Activated CD4-positive, alpha-beta T cell treated with anti-CD3 and anti-CD28 coated beads for 36 hours (primary cell): ENCODE results near the gene DDC. TPM values are rescaled to one million over a fixed set of nuclear protein-coding genes. Genes with fewer than 3 reads are reported as not detected.

Experiments used
- ATAC-seq: fragments of 200-7000 bp; cut with Tn5 transposase; one replicate; pipeline ENCODE4 v1.10.0; 2021; ENCODE audit warnings: mild to moderate bottlenecking, moderate library complexity
- CTCF ChIA-PET: fragments of 350-600 bp; sonication (Branson Sonifier 250); formaldehyde crosslinking; loops from one replicate; lab custom pipeline; 2021; ENCODE audit warnings: antibody characterized with exemption; lab: Charles Lee
- POLR2A ChIA-PET: fragments of 350-600 bp; sonication (Branson Sonifier 250); formaldehyde crosslinking; loops from one replicate; lab custom pipeline; 2021; ENCODE audit warnings: antibody characterized with exemption, inconsistent platforms; lab: Charles Lee
- DNase-seq: peaks from one replicate; pipeline ENCODE4 v3.0.0-alpha.2; 2020
- H3K27ac Mint-ChIP-seq: one replicate; pipeline ENCODE4 v1.8.0; 2021; ENCODE audit warnings: mixed read lengths
- H3K27me3 Mint-ChIP-seq: one replicate; pipeline ENCODE4 v1.8.0; 2021; ENCODE audit warnings: mixed read lengths
- H3K36me3 Mint-ChIP-seq: one replicate; pipeline ENCODE4 v1.8.0; 2021; ENCODE audit warnings: low read depth, mixed read lengths
- H3K4me1 Mint-ChIP-seq: one replicate; pipeline ENCODE4 v1.8.0; 2021; ENCODE audit warnings: mixed read lengths
- H3K4me3 Mint-ChIP-seq: one replicate; pipeline ENCODE4 v1.8.0; 2021; ENCODE audit warnings: mild to moderate bottlenecking, moderate library complexity, mixed read lengths
- H3K9me3 Mint-ChIP-seq: one replicate; pipeline ENCODE4 v1.8.0; 2021; ENCODE audit warnings: low read depth, mixed read lengths
- intact Hi-C, 2 experiments: fragments of 100-400 bp; cut with DNase I in 1 of 2; cut with micrococcal nuclease in 1 of 2; formaldehyde crosslinking; loops; one replicate each; pipeline versions ENCODE4 v1.14.2 to v1.15.1; 2022 to 2024; cut with DNase I, micrococcal nuclease
- total RNA-seq, 2 experiments: library from RNA; stranded (reverse); gene quantifications; one replicate each; pipeline ENCODE4 v1.2.3, GENCODE V29; 2021

DDC gene
- total RNA-seq, 2 experiments from 2014 or later: 0.28 to 0.53 TPM

GRCh38 chr7:50565977-50566376 is 772 bp upstream of the DDC start:
- H3K9me3 Mint-ChIP-seq: peaks cover 2% of the 10 kb centered on the region
- DNase-seq (no peak), ATAC-seq (no peak)
- POLR2A ChIA-PET: no interaction called here
- H3K4me3 Mint-ChIP-seq: no peak overlapping the region
- no peaks in the 10 kb centered on the region for H3K4me1 Mint-ChIP-seq
- no peak overlapping the region for H3K27ac Mint-ChIP-seq
- intact Hi-C loops: no loop called here
- CTCF ChIA-PET: interaction anchor here (1.3 kb wide), 1 partner anchor 91 kb away, joined by 3 read pairs; no protein-coding TSS in a partner anchor
- no peaks in the 10 kb centered on the region for H3K36me3 Mint-ChIP-seq
- H3K27me3 Mint-ChIP-seq: peaks cover 8% of the 10 kb centered on the region

- POLR2A ChIA-PET: no interaction called here
- H3K9me3 Mint-ChIP-seq: peaks cover 1% of the 10 kb centered on the region
- no peak for ATAC-seq
- DNase-seq: no peak
- intact Hi-C loops: no loop called here
- peaks cover 8% of the 10 kb centered on the region for H3K27me3 Mint-ChIP-seq
- H3K4me1 Mint-ChIP-seq: no peaks in the 10 kb centered on the region
- H3K4me3 Mint-ChIP-seq: no peak overlapping the region
- H3K27ac Mint-ChIP-seq: no peak overlapping the region
- H3K36me3 Mint-ChIP-seq: no peaks in the 10 kb centered on the region
- CTCF ChIA-PET: interaction anchor here (1.0 kb wide), 1 partner anchor 98 kb away, joined by 3 read pairs; no protein-coding TSS in a partner anchor
Observed at GRCh38 chr7:50565559-50565916, 333 bp upstream of the DDC start.

- no peak for ATAC-seq
- Mint-ChIP-seq H3K4me1 (no peaks in the 10 kb centered on the region), H3K27ac (no peak overlapping the region), H3K4me3 (no peak overlapping the region), H3K36me3 (no peaks in the 10 kb centered on the region), H3K27me3 (peaks cover 8% of the 10 kb centered on the region), H3K9me3 (no peaks in the 10 kb centered on the region)
- ChIA-PET POLR2A (no interaction called here), CTCF (interaction anchor here (0.8 kb wide), 1 partner anchor 30 kb away, joined by 3 read pairs; no protein-coding TSS in a partner anchor)
- no peak for DNase-seq
- intact Hi-C loops: no loop called here
Observed at GRCh38 chr7:50564171-50564570, 1.0 kb downstream of the DDC start.

- Mint-ChIP-seq H3K4me3 (no peak overlapping the region), H3K4me1 (no peaks in the 10 kb centered on the region), H3K9me3 (no peaks in the 10 kb centered on the region), H3K36me3 (no peaks in the 10 kb centered on the region), H3K27ac (no peak overlapping the region), H3K27me3 (peaks cover 10% of the 10 kb centered on the region)
- ATAC-seq: no peak
- ChIA-PET CTCF (interaction anchor here (0.6 kb wide), 1 partner anchor 587 kb away, joined by 3 read pairs; no protein-coding TSS in a partner anchor), POLR2A (no interaction called here)
- no peak for DNase-seq
- intact Hi-C loops: no loop called here
Observed at GRCh38 chr7:50562136-50562535, 3.1 kb downstream of the DDC start.

GRCh38 chr7:50560865-50561351 is 4.3 kb downstream of the DDC start:
- intact Hi-C loops: no loop called here
- ChIA-PET CTCF (no interaction called here), POLR2A (no interaction called here)
- Mint-ChIP-seq H3K4me1 (no peaks in the 10 kb centered on the region), H3K27ac (no peak overlapping the region), H3K27me3 (peaks cover 12% of the 10 kb centered on the region), H3K36me3 (no peaks in the 10 kb centered on the region), H3K9me3 (no peaks in the 10 kb centered on the region), H3K4me3 (no peak overlapping the region)
- no peak for DNase-seq
- ATAC-seq: no peak

GRCh38 chr7:50559881-50560280 is 5.3 kb downstream of the DDC start:
- H3K4me1 Mint-ChIP-seq: no peaks in the 10 kb centered on the region
- no peaks in the 10 kb centered on the region for H3K9me3 Mint-ChIP-seq
- DNase-seq: no peak
- H3K27ac Mint-ChIP-seq: no peak overlapping the region
- H3K27me3 Mint-ChIP-seq: peaks cover 9% of the 10 kb centered on the region
- intact Hi-C loops: no loop called here
- no peak overlapping the region for H3K4me3 Mint-ChIP-seq
- ATAC-seq: no peak
- no peaks in the 10 kb centered on the region for H3K36me3 Mint-ChIP-seq
- CTCF ChIA-PET: interaction anchor here (0.5 kb wide), 1 partner anchor 730 kb away, joined by 3 read pairs; no protein-coding TSS in a partner anchor
- POLR2A ChIA-PET: no interaction called here

GRCh38 chr7:50558294-50559053 is 6.7 kb downstream of the DDC start:
- Mint-ChIP-seq H3K9me3 (no peaks in the 10 kb centered on the region), H3K27me3 (peaks cover 9% of the 10 kb centered on the region), H3K27ac (no peak overlapping the region), H3K4me1 (no peaks in the 10 kb centered on the region), H3K36me3 (no peaks in the 10 kb centered on the region), H3K4me3 (no peak overlapping the region)
- intact Hi-C loops: no loop called here
- POLR2A ChIA-PET: no interaction called here
- ATAC-seq: no peak
- CTCF ChIA-PET: no interaction called here
- DNase-seq: no peak

- CTCF ChIA-PET: interaction anchor here (1.2 kb wide), 1 partner anchor 9 kb away, joined by 3 read pairs; no protein-coding TSS in a partner anchor
- POLR2A ChIA-PET: no interaction called here
- no peaks in the 10 kb centered on the region for H3K4me1 Mint-ChIP-seq
- peaks cover 10% of the 10 kb centered on the region for H3K27me3 Mint-ChIP-seq
- no peak overlapping the region for H3K4me3 Mint-ChIP-seq
- ATAC-seq (no peak), DNase-seq (no peak)
- no peaks in the 10 kb centered on the region for H3K9me3 Mint-ChIP-seq
- intact Hi-C loops: no loop called here
- H3K36me3 Mint-ChIP-seq: no peaks in the 10 kb centered on the region
- H3K27ac Mint-ChIP-seq: no peak overlapping the region
Observed at GRCh38 chr7:50557099-50557498, 8.1 kb downstream of the DDC start.

GRCh38 chr7:50556247-50556991 is 8.8 kb downstream of the DDC start:
- no peaks in the 10 kb centered on the region for H3K4me1 Mint-ChIP-seq
- no peaks in the 10 kb centered on the region for H3K9me3 Mint-ChIP-seq
- no peak overlapping the region for H3K4me3 Mint-ChIP-seq
- ChIA-PET CTCF (interaction anchor here (1.2 to 1.4 kb wide), 2 partner anchors 8 to 413 kb away, joined by 3 read pairs; no protein-coding TSS in a partner anchor), POLR2A (no interaction called here)
- no peak for DNase-seq
- H3K36me3 Mint-ChIP-seq: no peaks in the 10 kb centered on the region
- no peak overlapping the region for H3K27ac Mint-ChIP-seq
- peaks cover 10% of the 10 kb centered on the region for H3K27me3 Mint-ChIP-seq
- no peak for ATAC-seq
- intact Hi-C loops: no loop called here

GRCh38 chr7:50555594-50556140 is 9.5 kb downstream of the DDC start:
- Mint-ChIP-seq H3K4me3 (no peak overlapping the region), H3K4me1 (no peaks in the 10 kb centered on the region), H3K36me3 (no peaks in the 10 kb centered on the region), H3K27ac (no peak overlapping the region), H3K27me3 (peaks cover 10% of the 10 kb centered on the region), H3K9me3 (no peaks in the 10 kb centered on the region)
- ATAC-seq: no peak
- CTCF ChIA-PET: interaction anchor here (1.4 kb wide), 1 partner anchor 412 kb away, joined by 3 read pairs; no protein-coding TSS in a partner anchor
- intact Hi-C loops: no loop called here
- POLR2A ChIA-PET: no interaction called here
- no peak for DNase-seq
